22Rv1 (cell line): Measurements from ENCODE around the gene EMX2.

Source experiments
- CTCF ChIP-seq: fragments of 450-650 bp; IDR thresholded peaks from 2 replicates; pipeline ENCODE4 v1.5.1; 2017; ENCODE audit warnings: mild to moderate bottlenecking
- ZFX ChIP-seq: fragments of 450-650 bp; IDR thresholded peaks from 2 replicates; pipeline ENCODE4 v1.6.1; 2017; ENCODE audit warnings: antibody characterized with exemption, borderline replicate concordance

DNA sequence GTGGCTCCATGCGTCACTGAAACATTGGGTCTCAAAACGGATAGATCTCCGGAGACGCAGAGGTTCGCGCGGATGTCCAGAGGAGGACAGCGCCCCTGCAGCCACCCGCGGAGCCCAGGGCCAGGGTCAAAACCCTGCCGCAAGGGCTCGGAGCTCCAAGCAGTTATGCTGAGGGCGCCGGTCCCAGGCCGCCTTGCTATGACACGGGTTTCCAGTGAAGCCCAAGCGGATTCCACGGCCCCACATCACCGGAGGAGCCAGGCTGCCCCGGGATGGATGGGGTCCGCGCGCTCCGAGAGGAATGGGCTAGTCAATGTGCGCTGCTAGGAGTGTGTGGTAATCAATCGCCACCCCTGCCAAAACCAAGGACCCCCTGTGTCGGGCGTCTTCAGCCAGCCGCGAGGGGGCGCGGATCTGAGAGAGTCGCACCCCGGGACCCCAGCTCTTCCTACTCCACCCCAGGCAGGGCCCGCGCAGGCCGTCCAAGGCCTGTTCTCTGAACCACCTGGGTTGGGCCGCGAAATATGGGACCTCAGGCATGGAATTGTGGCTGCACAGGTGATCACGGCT, 5.6 kb upstream of the EMX2 start:
- TF ChIP-seq CTCF (no peak), ZFX (no peak)
